Stimulated activated CD8-positive, alpha-beta memory T cell treated with anti-CD3 and anti-CD28 coated beads, Interleukin-15, amount 100 ng/mL, for 1 hour (primary cell): Measurements from ENCODE around the gene ZMIZ1.

Source experiments
- DNase-seq: peaks from one replicate; pipeline ENCODE4 v3.0.0-alpha.2; 2020; ENCODE audit warnings: low read depth

Gene ZMIZ1

DNA sequence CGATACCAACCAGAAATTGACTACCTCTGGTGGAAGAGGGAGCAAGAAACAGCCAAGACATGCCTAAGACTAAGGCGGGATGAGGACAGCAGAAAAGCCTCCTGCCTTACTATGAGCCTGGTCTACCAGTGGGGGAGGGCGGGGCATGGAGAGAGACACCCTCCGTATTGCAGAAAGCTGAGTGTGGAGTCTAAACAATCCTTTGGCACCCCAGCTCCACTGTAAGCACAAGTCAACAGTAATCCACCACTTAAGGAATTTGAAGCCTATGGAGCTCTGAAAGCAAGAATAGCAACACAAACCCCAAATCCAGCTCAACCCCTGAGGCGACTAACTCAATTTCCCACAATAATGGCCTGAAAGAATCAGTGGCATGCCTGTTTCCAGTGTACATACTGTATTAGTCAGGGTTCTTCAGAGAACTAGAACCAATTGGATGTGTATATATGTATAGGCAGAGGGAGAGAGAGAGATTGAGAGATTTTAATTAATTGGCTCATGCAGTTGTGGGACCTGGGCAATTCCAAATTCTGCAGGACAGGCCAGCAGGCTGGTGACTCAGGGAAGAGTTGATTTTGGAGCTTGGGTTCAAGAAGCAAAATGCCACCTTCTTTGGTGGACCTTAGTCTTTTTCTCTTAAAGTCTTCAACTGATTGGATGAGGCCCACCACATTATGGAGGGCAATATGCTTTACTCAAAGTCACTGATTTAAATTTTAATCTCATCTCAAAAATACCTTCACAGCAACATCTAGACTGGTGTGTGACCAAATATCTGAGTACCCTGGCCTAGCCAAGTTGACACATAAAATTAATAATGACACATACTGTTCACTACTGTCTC lies 292.0 kb downstream of the ZMIZ1 start:
- no peak for DNase-seq

DNA sequence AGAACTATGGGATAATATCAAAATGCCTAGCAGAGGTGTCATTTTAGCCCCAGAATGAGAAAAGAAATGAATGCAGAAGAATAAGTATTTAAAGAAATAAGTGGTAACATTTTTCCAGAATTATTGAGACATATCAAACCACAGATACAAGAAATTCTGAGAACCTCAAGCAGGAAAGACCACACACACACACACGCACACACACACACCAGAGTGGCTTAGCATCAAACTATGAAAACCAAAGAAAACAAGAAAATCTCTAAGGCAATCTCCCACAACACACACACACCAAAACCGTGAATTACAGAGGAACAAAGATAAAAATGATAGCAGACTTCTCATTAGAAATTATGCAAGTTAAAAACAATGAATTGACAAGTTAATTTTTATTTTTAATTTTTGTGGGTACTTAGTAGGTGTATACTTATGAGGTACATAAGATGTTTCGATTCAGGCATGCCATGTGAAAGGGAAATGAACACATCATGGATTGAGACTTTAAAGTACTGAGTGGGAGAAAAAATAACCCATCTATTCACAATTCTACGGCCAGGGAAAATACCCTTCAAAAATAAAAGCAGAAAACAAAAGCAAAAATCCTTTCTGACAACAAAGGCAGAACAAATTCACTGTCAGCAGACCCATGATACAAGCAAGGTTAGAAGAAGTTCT lies 293.1 kb downstream of the ZMIZ1 start:
- no peak for DNase-seq
